ENCODE data around the gene ABLIM3.
"Not testable (repeated sequence)": the region's sequence is repeated elsewhere in the genome, so short reads cannot be mapped to it uniquely, and the experiment has no call there.

The ABLIM3 gene

GRCh38 chr5:149177339-149177843, 36.1 kb downstream of the ABLIM3 start:
- Histone ChIP-seq H3K36me3 (ENCODE audit: insufficient read depth, low read length) (no peaks in the 10 kb centered on the region), H3K27ac (ENCODE audit: low read depth, low read length) (no peak overlapping the region), H3K4me1 (ENCODE audit: insufficient read depth, low read length) (no peaks in the 10 kb centered on the region), H3K9me3 (ENCODE audit: insufficient read depth, low read depth, low read length) (no peaks in the 10 kb centered on the region), H3K4me3 (ENCODE audit: low read length) (no peak overlapping the region), H3K27me3 (ENCODE audit: insufficient read depth, low read length) (no peaks in the 10 kb centered on the region), H3K9ac (ENCODE audit: low read depth, low read length) (no peak overlapping the region)

GRCh38 chr5:149177911-149178565, 36.7 kb downstream of the ABLIM3 start:
- Histone ChIP-seq H3K36me3 (ENCODE audit: insufficient read depth, low read length) (no peaks in the 10 kb centered on the region), H3K27ac (ENCODE audit: low read depth, low read length) (no peak overlapping the region), H3K27me3 (ENCODE audit: insufficient read depth, low read length) (no peaks in the 10 kb centered on the region), H3K4me1 (ENCODE audit: insufficient read depth, low read length) (no peaks in the 10 kb centered on the region), H3K9me3 (ENCODE audit: insufficient read depth, low read depth, low read length) (no peaks in the 10 kb centered on the region), H3K9ac (ENCODE audit: low read depth, low read length) (no peak overlapping the region), H3K4me3 (ENCODE audit: low read length) (no peak overlapping the region)
- 72% methylated on average over 8 of the region's 8 CpGs for WGBS

GRCh38 chr5:149181732-149182131, 40.4 kb downstream of the ABLIM3 start:
- no peak overlapping the region for H3K27ac ChIP-seq (ENCODE audit: low read depth, low read length)
- no peaks in the 10 kb centered on the region for H3K9me3 ChIP-seq (ENCODE audit: insufficient read depth, low read depth, low read length)
- no peaks in the 10 kb centered on the region for H3K36me3 ChIP-seq (ENCODE audit: insufficient read depth, low read length)
- H3K27me3 ChIP-seq (ENCODE audit: insufficient read depth, low read length) = no peaks in the 10 kb centered on the region
- H3K4me1 ChIP-seq (ENCODE audit: insufficient read depth, low read length) = no peaks in the 10 kb centered on the region
- 96% methylated on average over 2 of the region's 2 CpGs for WGBS
- no peak overlapping the region for H3K4me3 ChIP-seq (ENCODE audit: low read length)
- no peak overlapping the region for H3K9ac ChIP-seq (ENCODE audit: low read depth, low read length)

GRCh38 chr5:149182241-149182640, 40.9 kb downstream of the ABLIM3 start:
- H3K36me3 ChIP-seq (ENCODE audit: insufficient read depth, low read length) = no peaks in the 10 kb centered on the region
- H3K9me3 ChIP-seq (ENCODE audit: insufficient read depth, low read depth, low read length) = no peaks in the 10 kb centered on the region
- H3K27ac ChIP-seq (ENCODE audit: low read depth, low read length) = no peak overlapping the region
- no peak overlapping the region for H3K4me3 ChIP-seq (ENCODE audit: low read length)
- H3K9ac ChIP-seq (ENCODE audit: low read depth, low read length) = no peak overlapping the region
- no peaks in the 10 kb centered on the region for H3K27me3 ChIP-seq (ENCODE audit: insufficient read depth, low read length)
- no peaks in the 10 kb centered on the region for H3K4me1 ChIP-seq (ENCODE audit: insufficient read depth, low read length)
- no CpG with 5 or more reads among the region's 1 CpG for WGBS

GRCh38 chr5:149185067-149185466, 43.8 kb downstream of the ABLIM3 start:
- Histone ChIP-seq H3K9me3 (ENCODE audit: insufficient read depth, low read depth, low read length) (no peaks in the 10 kb centered on the region), H3K36me3 (ENCODE audit: insufficient read depth, low read length) (no peaks in the 10 kb centered on the region), H3K4me3 (ENCODE audit: low read length) (no peak overlapping the region), H3K9ac (ENCODE audit: low read depth, low read length) (no peak overlapping the region), H3K4me1 (ENCODE audit: insufficient read depth, low read length) (no peaks in the 10 kb centered on the region), H3K27me3 (ENCODE audit: insufficient read depth, low read length) (no peaks in the 10 kb centered on the region), H3K27ac (ENCODE audit: low read depth, low read length) (no peak overlapping the region)
- WGBS = 95% methylated on average over 3 of the region's 3 CpGs

GRCh38 chr5:149186506-149186905, 45.2 kb downstream of the ABLIM3 start:
- Histone ChIP-seq H3K27me3 (ENCODE audit: insufficient read depth, low read length) (no peaks in the 10 kb centered on the region), H3K4me3 (ENCODE audit: low read length) (no peak overlapping the region), H3K27ac (ENCODE audit: low read depth, low read length) (no peak overlapping the region), H3K36me3 (ENCODE audit: insufficient read depth, low read length) (no peaks in the 10 kb centered on the region), H3K4me1 (ENCODE audit: insufficient read depth, low read length) (no peaks in the 10 kb centered on the region), H3K9ac (ENCODE audit: low read depth, low read length) (no peak overlapping the region), H3K9me3 (ENCODE audit: insufficient read depth, low read depth, low read length) (no peaks in the 10 kb centered on the region)
- WGBS = 20% methylated on average over 1 of the region's 2 CpGs

- not testable (repeated sequence) for H3K4me3 ChIP-seq (ENCODE audit: low read length); H3K9ac ChIP-seq (ENCODE audit: low read depth, low read length); H3K4me1 ChIP-seq (ENCODE audit: insufficient read depth, low read length); H3K27me3 ChIP-seq (ENCODE audit: insufficient read depth, low read length); H3K9me3 ChIP-seq (ENCODE audit: insufficient read depth, low read depth, low read length); H3K36me3 ChIP-seq (ENCODE audit: insufficient read depth, low read length); H3K27ac ChIP-seq (ENCODE audit: low read depth, low read length)
- WGBS = 84% methylated on average over 10 of the region's 10 CpGs
Observed at GRCh38 chr5:149187617-149188016, 46.3 kb downstream of the ABLIM3 start.

GRCh38 chr5:149188383-149188782, 47.1 kb downstream of the ABLIM3 start:
- H3K27me3 ChIP-seq (ENCODE audit: insufficient read depth, low read length) = no peaks in the 10 kb centered on the region
- H3K27ac ChIP-seq (ENCODE audit: low read depth, low read length) = no peak overlapping the region
- no peaks in the 10 kb centered on the region for H3K36me3 ChIP-seq (ENCODE audit: insufficient read depth, low read length)
- H3K4me3 ChIP-seq (ENCODE audit: low read length) = no peak overlapping the region
- no peaks in the 10 kb centered on the region for H3K4me1 ChIP-seq (ENCODE audit: insufficient read depth, low read length)
- no peaks in the 10 kb centered on the region for H3K9me3 ChIP-seq (ENCODE audit: insufficient read depth, low read depth, low read length)
- 98% methylated on average over 3 of the region's 3 CpGs for WGBS
- H3K9ac ChIP-seq (ENCODE audit: low read depth, low read length) = no peak overlapping the region

- Histone ChIP-seq H3K4me3 (ENCODE audit: low read length) (no peak overlapping the region), H3K9ac (ENCODE audit: low read depth, low read length) (no peak overlapping the region), H3K27ac (ENCODE audit: low read depth, low read length) (no peak overlapping the region), H3K4me1 (ENCODE audit: insufficient read depth, low read length) (no peaks in the 10 kb centered on the region), H3K36me3 (ENCODE audit: insufficient read depth, low read length) (no peaks in the 10 kb centered on the region), H3K27me3 (ENCODE audit: insufficient read depth, low read length) (no peaks in the 10 kb centered on the region), H3K9me3 (ENCODE audit: insufficient read depth, low read depth, low read length) (no peaks in the 10 kb centered on the region)
- WGBS = 88% methylated on average over 8 of the region's 9 CpGs
Observed at GRCh38 chr5:149195337-149195887, 54.1 kb downstream of the ABLIM3 start.

- Histone ChIP-seq H3K36me3 (ENCODE audit: insufficient read depth, low read length) (no peaks in the 10 kb centered on the region), H3K27ac (ENCODE audit: low read depth, low read length) (no peak overlapping the region), H3K9ac (ENCODE audit: low read depth, low read length) (no peak overlapping the region), H3K27me3 (ENCODE audit: insufficient read depth, low read length) (no peaks in the 10 kb centered on the region), H3K4me3 (ENCODE audit: low read length) (no peak overlapping the region), H3K9me3 (ENCODE audit: insufficient read depth, low read depth, low read length) (no peaks in the 10 kb centered on the region), H3K4me1 (ENCODE audit: insufficient read depth, low read length) (no peaks in the 10 kb centered on the region)
- 95% methylated on average over 1 of the region's 1 CpG for WGBS
Observed at GRCh38 chr5:149195962-149196361, 54.7 kb downstream of the ABLIM3 start.

- Histone ChIP-seq H3K9ac (ENCODE audit: low read depth, low read length) (no peak overlapping the region), H3K27me3 (ENCODE audit: insufficient read depth, low read length) (no peaks in the 10 kb centered on the region), H3K9me3 (ENCODE audit: insufficient read depth, low read depth, low read length) (no peaks in the 10 kb centered on the region), H3K4me1 (ENCODE audit: insufficient read depth, low read length) (no peaks in the 10 kb centered on the region), H3K4me3 (ENCODE audit: low read length) (no peak overlapping the region), H3K36me3 (ENCODE audit: insufficient read depth, low read length) (no peaks in the 10 kb centered on the region), H3K27ac (ENCODE audit: low read depth, low read length) (no peak overlapping the region)
- 93% methylated on average over 9 of the region's 9 CpGs for WGBS
Observed at GRCh38 chr5:149198148-149198547, 56.9 kb downstream of the ABLIM3 start.

- no peak overlapping the region for H3K27ac ChIP-seq (ENCODE audit: low read depth, low read length)
Observed at GRCh38 chr5:149200355-149200754, 59.1 kb downstream of the ABLIM3 start.

More at GRCh38 chr5:149200355-149200754, 59.1 kb downstream of the ABLIM3 start:
- no peak overlapping the region for H3K9ac ChIP-seq (ENCODE audit: low read depth, low read length)
- no peaks in the 10 kb centered on the region for H3K9me3 ChIP-seq (ENCODE audit: insufficient read depth, low read depth, low read length)
- no peaks in the 10 kb centered on the region for H3K4me1 ChIP-seq (ENCODE audit: insufficient read depth, low read length)
- H3K27me3 ChIP-seq (ENCODE audit: insufficient read depth, low read length) = no peaks in the 10 kb centered on the region
- no peak overlapping the region for H3K4me3 ChIP-seq (ENCODE audit: low read length)
- WGBS = 84% methylated on average over 6 of the region's 6 CpGs
- H3K36me3 ChIP-seq (ENCODE audit: insufficient read depth, low read length) = no peaks in the 10 kb centered on the region
